Pons (tissue), 1 donor: ENCODE data around the gene UGGT2.
"Not testable (repeated sequence)": the region's sequence is repeated elsewhere in the genome, so short reads cannot be mapped to it uniquely, and the experiment has no call there.

Experiments used
- DNase-seq: peaks from one replicate; pipeline ENCODE4 v3.0.0-alpha.2; 2016; ENCODE audit warnings: low spot score

The UGGT2 gene

DNA sequence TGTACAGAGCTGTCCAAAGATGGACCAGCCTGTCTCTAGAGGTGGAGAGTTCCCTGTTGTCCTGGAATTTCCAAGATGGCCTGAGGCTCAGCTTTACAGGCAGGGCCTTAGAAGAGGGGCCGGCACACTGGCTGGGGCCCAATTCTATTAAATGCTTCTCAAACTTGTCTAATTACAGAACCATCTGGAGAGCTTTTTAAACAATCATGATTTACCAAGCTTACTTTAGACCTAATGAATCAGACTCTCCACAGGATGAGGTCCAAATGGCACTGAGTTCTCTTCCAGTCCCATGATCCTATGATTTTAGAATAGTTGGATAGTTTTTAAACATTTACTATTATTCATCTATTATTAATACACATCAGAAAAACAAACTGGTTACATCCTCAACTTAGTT lies 252.8 kb downstream of the UGGT2 start:
- no peak for DNase-seq

DNA sequence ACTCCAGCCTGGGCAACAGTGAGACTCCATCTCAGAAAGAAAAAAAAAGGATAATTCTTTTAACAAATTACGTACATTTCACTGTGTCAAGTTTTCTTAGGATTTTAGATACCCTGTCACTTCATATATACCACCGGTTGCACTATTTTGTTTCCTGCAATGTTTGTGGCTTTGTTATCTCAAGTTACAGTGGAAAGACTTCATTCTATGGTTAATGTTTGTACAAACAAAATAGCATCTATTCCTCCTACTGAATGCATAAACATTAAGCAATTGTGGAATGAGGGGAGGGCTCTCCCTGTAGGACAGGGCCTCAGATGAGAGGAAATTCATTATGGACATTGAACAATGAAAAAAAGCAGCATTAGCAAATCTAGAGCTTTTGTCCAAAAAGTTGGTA lies 256.2 kb downstream of the UGGT2 start:
- DNase-seq: no peak

DNA sequence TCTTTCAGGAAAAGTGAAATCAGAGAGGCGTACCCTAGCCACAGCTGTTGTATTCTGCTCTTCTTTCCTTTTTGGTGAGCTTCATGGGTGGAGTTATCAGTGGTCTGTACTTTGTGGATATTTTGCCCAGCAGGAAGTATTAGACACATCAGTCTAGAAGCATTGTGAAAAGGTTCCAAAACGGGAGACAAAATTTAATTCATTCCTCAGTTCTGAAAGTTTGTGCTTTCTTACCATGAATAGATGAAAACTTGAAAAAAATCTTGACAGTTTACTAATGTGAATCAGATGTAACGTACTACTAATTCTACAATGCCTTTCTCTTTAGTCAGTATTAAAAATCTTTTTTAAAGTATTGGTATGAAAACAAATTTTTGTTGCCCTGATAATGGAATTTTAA lies 259.4 kb downstream of the UGGT2 start:
- DNase-seq: no peak

DNA sequence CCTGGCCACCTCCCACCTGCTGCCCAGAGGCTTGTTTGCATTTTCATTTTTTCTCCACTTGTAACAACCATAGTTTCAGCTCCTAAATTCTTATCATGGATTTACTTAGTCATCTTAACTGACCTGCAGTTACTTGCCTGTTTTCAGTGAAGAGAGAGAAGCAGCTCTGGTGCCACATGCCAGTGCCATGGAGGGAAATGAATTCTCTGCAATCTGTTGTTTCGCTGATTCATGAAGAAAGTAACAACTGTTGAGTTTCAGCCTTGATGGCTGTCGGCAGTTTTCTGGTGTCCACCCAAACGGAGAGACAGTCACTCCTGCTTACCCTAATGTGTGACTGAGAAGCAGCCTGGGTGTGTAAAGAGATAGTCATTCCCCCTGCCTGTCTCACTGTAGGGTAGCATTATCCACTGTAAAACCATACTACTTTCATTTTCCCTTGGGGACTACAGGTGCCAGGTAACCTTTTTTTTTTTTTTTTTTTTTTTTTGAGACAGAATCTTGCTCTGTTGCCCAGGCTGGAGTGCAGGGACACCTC lies 260.1 kb downstream of the UGGT2 start:
- DNase-seq: no peak

DNA sequence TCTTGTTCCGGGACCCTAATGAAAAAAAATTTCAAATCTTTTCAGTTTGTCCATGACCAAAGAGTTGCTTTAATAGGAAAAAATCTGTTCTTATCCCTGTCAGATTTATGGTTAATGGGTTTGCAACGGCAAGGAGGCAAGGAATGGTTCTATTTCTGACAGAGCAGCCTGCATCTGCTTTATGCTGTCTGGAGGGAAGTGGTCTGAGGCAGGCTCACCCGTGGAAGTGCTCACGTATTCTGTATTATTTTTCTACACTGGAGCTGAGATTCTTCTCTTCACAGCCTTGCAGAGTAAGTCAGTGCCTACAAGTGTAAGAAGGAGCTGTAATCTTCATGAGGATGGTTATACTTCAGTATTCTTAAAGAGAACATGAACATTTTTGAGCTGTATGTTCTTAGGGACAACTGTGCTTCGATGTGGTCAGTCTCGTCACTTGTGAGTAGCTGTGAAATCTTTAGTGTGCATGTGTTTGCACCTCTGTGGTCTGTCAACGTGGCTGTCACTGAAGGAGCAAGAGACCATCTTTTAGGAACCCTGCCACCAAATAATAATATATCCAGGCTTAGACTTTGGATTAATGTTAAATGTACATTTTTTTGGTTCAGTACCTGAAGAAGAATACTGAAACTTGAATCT lies 262.0 kb downstream of the UGGT2 start:
- DNase-seq: no peak

DNA sequence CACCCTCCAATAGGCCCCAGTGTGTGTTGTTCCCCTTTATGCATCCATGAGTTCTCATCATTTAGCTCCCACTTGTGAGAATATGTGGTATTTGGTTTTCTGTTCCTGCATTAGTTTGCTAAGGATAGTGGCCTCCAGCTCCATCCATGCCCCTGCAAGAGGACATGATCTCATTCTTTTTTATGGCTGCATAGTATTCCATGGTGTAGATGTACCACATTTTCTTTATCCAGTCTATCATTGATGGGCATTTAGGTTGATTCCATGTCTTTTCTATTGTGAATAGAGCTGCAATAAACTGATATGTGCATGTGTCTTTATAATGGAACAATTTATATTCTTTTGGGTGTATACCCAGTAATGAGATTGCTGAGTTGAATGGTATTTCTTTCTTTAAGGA lies 263.9 kb downstream of the UGGT2 start:
- DNase-seq: not testable (repeated sequence)

DNA sequence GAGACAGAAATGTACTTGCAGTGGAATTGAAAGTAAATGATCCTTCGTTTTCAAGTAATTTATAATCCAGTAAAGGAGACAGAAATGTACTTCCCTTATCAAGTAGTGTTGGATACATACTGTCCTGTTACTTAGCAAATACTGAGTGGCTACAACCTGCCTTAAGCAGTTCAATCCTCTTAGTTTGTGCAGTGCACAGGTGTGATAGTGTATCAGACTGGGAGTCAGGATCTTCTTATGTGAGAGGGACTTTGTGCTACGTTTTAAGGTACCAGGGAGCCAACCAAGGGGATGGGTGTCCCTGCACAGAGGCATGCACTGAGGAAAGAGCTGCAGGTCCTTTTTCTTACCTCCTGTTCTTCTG lies 265.1 kb downstream of the UGGT2 start:
- DNase-seq: no peak

DNA sequence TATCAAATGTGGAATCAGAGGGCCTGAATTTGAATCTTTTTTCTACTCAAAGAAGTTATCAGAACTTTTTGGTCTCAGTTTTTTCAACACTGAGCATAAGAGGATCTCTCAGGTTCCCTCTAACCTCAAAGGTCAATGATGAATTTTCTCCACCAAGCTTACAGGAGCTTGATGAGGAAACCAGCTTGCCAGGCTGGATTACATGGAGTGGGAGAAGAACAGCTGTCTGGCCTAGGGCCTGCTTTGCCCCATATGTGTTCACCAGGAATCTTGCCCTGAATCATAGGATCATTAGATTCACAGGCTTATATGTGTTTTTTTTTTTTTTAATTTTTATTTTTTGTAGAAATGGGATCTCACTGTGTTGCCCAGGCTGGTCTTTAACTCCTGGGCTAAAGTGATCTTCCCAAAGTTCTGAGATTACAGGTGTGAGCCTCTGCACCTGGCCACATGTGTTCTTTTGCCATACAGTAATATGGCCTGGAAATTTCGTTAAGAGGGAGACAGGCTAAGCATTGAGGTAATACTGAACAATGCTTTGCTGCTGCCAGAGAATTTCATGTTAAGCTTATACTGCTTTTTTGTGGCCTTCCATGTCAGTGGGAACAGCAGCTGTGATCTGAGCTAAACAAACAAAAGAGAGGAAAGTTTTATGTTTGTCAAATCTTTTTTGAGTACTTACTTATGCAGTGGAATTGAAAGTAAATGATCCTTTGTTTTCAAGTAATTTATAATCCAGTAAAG lies 265.7 kb downstream of the UGGT2 start:
- no peak for DNase-seq

DNA sequence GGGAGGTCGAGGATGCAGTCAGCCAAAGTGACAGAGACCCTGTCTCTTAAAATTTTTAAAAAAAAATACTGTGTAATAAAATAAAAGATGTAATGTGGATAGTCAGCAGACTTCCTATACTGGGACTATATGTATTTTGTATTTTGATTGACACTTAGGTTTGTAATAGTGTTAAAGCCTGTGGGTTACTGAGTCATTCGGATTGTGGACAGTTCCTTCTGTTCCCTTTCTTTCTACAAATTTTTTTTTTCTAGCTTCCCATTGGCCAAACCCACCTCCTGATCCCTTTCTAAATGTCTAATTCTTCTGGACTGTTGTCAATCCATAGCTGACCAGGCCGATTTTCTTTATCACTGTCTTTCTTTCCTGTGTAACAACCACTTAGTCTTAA lies 268.3 kb downstream of the UGGT2 start:
- no peak for DNase-seq

DNA sequence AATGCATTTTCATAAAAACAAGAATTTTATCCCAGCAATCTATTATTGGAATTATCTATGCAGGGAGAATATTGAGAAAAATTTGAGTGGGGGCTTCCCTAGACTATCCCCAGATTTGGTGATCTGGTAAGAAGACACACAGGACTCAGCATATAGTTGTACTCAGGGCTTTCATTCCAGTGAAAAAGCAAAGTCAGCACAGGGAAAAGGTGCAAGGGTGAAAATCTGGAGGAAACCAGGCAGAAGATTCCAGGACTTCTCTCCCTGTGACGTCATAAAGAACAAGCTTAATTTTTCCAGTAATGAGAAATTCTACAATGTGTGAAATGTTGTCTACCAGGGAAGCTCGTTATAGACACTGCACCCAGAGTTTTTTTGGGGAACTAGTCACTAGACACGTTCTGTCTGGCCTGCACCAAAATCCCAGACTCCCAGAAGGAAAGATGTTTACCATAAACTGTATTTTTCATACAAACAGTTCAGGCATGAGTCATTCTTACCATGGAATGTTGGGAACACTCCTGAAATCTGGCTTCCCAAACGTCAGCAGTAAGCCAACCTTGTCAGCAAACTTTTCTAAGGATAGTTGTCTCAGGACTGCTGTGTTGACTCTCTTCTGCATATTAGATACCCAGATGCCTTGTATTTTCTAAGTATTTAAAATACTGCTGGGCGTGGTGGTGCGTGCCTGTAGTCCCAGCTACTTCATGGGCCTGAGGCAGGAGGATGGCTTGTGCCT lies 268.9 kb downstream of the UGGT2 start:
- no peak for DNase-seq

DNA sequence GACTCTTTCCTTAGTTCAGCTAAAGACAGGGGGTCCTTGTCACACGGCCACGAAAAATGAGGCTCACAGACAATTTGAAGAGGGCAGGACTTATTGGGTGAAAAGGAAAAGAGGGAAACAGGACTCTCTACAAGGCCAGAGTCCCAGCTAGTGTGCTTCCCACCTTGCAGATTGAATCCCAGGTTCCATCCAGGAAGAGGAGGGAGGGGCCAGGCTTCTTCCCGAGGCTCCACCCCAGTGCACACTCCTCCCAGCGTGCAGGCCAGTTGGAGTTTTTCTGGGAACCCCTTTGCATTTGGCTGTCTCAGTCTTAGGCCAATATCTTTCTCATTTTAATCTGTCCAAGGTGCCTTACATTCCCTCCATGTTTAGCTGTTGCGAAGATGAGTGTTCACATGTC lies 269.5 kb downstream of the UGGT2 start:
- DNase-seq: no peak

DNA sequence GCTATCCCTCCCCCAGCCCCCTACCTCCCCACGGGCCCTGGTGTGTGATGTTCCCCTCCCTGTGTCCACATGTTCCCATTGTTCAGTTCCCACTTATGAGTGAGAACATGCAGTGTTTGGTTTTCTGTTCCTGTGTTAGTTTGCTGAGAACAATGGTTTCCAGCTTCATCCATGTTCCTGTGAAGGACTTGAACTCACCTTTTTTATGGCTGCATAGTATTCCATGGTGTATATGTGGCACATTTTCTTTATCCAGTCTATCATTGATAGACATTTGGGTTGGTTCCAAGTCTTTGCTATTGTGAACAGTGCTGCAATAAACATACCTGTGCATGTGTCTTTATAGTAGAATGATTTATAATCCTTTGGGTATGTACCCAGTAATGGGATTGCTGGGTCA lies 271.3 kb downstream of the UGGT2 start:
- not testable (repeated sequence) for DNase-seq

DNA sequence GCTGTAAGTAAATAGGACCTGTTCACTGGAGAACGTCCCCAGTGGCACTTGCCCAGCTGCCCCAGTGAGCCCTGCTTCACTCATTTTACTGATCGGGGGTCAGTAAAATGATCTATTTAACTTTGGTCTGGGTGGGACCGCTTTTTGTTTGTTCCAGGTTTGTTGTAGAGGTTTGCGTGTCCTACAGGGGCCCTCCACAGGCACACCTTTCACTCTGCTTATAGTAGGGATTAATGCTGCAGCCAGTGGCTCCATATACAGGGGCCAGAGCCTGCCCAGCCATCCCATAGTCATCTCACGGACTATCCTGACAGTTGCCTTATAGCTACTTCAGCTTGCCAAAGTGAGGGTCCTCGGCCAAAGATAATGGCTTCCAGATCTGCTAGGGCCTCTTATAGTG lies 272.2 kb downstream of the UGGT2 start:
- DNase-seq: no peak

DNA sequence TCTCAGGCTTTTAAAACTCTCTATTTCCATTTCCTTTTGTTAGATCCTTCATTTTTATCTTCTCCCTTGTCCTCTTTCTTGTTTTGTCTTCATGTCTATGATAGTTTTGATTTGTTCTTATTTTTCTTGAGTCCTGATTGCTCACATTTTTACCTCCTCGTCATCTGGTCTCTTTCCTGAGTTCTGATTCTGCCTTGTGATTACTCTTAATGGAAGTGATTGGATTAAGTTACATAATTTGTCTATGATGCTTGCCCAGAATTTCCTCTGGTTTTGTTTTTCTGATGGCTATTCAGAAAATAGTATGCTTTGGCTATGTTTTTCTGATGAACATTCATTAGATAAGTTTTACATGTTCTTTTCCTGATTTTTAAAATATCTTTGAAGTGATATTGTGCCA lies 273.7 kb downstream of the UGGT2 start:
- DNase-seq: no peak

DNA sequence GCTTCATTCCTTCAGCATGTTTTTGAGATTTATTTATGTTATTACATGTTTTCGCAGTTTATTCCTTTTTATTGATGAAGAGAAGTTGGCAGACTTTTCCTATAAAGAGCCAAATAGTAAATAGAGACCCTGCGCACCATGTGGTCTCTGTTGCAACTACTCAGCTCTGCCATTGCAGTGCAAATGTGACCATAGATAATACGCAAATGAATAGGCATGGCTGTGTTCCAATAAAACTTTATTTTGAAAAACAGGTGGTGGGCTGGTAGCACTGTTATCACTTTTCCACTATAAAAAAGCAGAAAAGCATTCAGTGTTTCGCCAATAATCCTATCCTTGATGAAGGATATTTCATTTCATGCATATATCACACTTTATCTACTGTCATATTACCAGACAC lies 281.3 kb downstream of the UGGT2 start:
- DNase-seq: no peak

DNA sequence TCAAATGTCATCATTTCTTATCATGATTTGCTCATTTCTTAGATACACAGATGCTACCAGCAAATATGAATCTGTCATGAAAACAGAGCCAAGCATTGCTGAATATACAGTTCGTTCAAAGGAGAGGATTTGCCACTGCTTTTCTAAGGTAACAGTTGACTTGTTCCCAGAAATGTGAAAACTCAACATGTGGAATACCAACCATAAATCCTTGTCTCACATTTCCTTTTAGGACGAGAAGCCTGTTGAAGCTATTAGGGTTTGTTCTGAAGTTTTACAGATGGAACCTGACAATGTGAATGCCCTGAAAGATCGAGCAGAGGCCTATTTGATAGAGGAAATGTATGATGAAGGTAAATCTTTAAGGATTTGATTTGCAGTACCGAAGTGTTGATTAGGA lies 289.6 kb downstream of the UGGT2 start:
- no peak for DNase-seq

DNA sequence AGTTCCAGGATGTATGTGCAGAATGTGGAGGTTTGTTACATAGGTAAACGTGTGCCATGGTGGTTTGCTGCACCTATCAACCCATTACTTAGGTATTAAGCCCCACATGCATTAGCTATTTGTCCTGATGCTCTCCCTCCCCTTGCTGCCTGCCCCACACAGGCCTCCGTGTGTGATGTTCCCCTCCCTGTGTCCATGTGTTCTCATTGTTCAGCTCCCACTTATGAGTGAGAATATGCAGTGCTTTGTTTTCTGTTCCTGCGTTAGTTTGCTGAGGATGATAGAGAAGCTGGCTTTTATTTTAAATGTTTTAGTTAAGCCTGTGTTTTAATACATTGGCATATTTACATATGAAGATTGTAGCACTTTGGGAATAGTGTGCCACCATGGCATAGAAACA lies 290.6 kb downstream of the UGGT2 start:
- peak; percentile 74 for DNase-seq

DNA sequence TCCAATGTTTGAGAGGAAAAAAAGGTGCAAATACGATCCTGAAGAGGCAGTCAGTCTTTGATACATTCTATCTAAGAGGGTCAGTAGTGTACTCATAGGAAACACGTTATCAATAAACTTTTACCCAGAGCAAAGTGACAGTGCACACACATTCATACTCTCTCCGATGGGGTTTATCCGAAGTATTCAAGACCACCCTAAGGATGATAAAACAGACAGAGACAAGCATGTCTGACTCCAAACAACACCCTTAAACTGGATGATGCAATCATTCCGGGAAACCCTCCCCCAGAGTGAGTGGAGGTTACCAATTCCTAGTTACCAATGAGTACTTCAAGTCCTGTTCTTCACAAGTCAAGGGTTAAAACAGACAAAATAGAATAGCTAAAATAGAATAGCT lies 297.1 kb downstream of the UGGT2 start:
- no peak for DNase-seq

DNA sequence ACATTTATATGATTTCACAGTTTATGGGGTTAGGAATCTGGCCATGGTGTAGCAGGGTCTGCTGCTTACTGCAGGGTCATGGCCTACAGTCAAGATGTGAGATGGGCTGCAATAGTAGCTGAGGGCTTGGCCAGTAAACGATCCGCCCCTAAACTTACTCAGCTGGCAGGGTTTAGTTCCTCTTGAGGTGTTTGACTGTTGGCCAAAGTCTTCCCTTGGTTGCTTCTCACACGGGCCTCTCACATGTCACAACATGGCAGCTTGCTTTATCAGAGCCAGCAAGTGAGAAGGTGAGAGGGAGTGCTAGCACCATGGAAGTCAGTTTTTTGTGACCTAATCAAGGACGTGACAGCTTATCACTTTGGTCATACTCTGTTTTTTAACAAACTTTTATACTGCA lies 299.1 kb downstream of the UGGT2 start:
- no peak for DNase-seq

DNA sequence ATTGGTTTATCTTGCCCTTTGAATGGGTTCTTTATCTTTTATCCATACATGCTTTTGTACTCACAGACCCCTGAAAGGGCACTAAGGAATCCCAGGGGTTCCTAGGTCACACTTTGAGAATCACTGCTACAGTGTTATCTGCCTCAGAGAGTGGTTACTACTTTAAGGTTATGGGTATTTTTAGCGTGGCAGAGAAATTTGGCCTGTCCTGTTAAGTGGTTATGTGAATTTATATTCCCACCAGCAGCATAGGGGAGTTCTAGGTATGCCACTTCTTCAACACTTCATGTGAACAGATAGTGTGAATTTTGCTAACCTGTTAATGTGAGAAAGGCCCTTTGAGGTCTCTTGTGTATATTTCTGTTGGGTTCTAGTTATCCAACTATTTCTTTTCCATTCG lies 300.5 kb downstream of the UGGT2 start:
- no peak for DNase-seq
